Panc1 (cell line): Measurements from ENCODE around the gene GTPBP8.

ENCODE experiments used
- CTCF ChIP-seq: fragments of 450-650 bp; IDR thresholded peaks from 2 replicates; pipeline ENCODE4 v1.5.1; 2017; ENCODE audit warnings: mild to moderate bottlenecking
- TCF7L2 ChIP-seq: IDR thresholded peaks from 2 replicates; pipeline ENCODE4 v1.6.1; 2011; ENCODE audit warnings: mild to moderate bottlenecking, low read depth, low read length, inconsistent platforms

GRCh38 chr3:112974178-112974517 lies 16.6 kb upstream of the GTPBP8 start:
- TF ChIP-seq CTCF = no peak
- no peak for TF ChIP-seq TCF7L2
